GM12878 (cell line): ENCODE results near the gene SLC31A2. TPM values are rescaled to one million over a fixed set of nuclear protein-coding genes. Genes with fewer than 3 reads are reported as not detected.

Source experiments
- ATAC-seq: fragments of 200-7000 bp; cut with Tn5 transposase; 3 replicates; pipeline ENCODE4 v1.9.1; 2020; ENCODE audit warnings: mild to moderate bottlenecking, moderate library complexity
- BruUV-seq: library from RNA; stranded (reverse); fragments of 400-500 nt; replicated peaks from 2 replicates; lab custom pipeline; 2021; lab: Mats Ljungman, UMichigan
- CTCF ChIA-PET: fragments of 300-600 bp; sonication (Branson Sonifier 250); formaldehyde crosslinking; extraction: SDS; loops from one replicate; lab custom pipeline; 2021; ENCODE audit warnings: inconsistent platforms; lab: Yijun Ruan, JAX
- POLR2A ChIA-PET: fragments of 350-600 bp; formaldehyde crosslinking; extraction: SDS; loops from one replicate; lab custom pipeline; 2021; ENCODE audit warnings: inconsistent platforms; lab: Charles Lee
- RAD21 ChIA-PET: fragments of 300-600 bp; sonication (Branson Sonifier 250); formaldehyde crosslinking; loops from one replicate; lab custom pipeline; 2023; ENCODE audit warnings: antibody characterized with exemption; ENCODE audit not compliant: unreplicated experiment; lab: Charles Lee
- SMC1A ChIA-PET: fragments of 300-600 bp; sonication (Branson Sonifier 250); formaldehyde crosslinking; loops from one replicate; lab custom pipeline; 2023; ENCODE audit not compliant: unreplicated experiment, uncharacterized antibody; lab: Charles Lee
- DNase-seq: peaks from one replicate; pipeline ENCODE4 v3.0.0-alpha.2; 2011; ENCODE audit warnings: low read depth, low spot score
- FAIRE-seq: peaks from 3 replicates; lab custom pipeline; 2011; peaks lifted over from hg19 to GRCh38; lab: Jason Lieb, UNC
- H2AFZ ChIP-seq: 2 replicates; pipeline ENCODE4 v1.6.0; 2011; ENCODE audit warnings: low read depth, low read length, control low read depth; ENCODE audit not compliant: control insufficient read depth
- H3K27ac ChIP-seq: 2 replicates; pipeline ENCODE4 v1.5.1; 2011; ENCODE audit warnings: control low read depth; ENCODE audit not compliant: control insufficient read depth, insufficient read depth
- H3K27me3 ChIP-seq, 2 experiments: replicated peaks in 1 of 2; 2 replicates each; pipeline versions ENCODE4 v1.6.0 to v1.6.1; 2011; ENCODE audit warnings: low read length in 1 of 2; ENCODE audit not compliant: control insufficient read depth in 2 of 2, insufficient read depth in 2 of 2
- H3K36me3 ChIP-seq, 2 experiments: 2 replicates each; pipeline ENCODE4 v1.5.1; 2011; ENCODE audit warnings: low read length in 1 of 2; ENCODE audit not compliant: control insufficient read depth in 2 of 2, insufficient read depth in 2 of 2
- H3K4me1 ChIP-seq: 2 replicates; pipeline ENCODE4 v1.6.1; 2011; ENCODE audit warnings: mild to moderate bottlenecking, low read length, moderate library complexity, mixed read lengths; ENCODE audit not compliant: control insufficient read depth, insufficient read depth
- H3K4me2 ChIP-seq: 2 replicates; pipeline ENCODE4 v1.6.0; 2011; ENCODE audit warnings: control low read depth; ENCODE audit not compliant: control insufficient read depth, insufficient read depth
- H3K4me3 ChIP-seq: fragments of 200-600 bp; sonication (generic); 2 replicates; pipeline ENCODE4 v1.5.1; 2016
- H3K79me2 ChIP-seq: 2 replicates; pipeline ENCODE4 v1.6.0; 2011; ENCODE audit warnings: low read length; ENCODE audit not compliant: control insufficient read depth, insufficient read depth
- H3K9ac ChIP-seq: 2 replicates; pipeline ENCODE4 v1.8.0; 2011; ENCODE audit warnings: low read length, control low read depth, mixed read lengths; ENCODE audit not compliant: control insufficient read depth, insufficient read depth
- H3K9me3 ChIP-seq: replicated peaks from 3 replicates; pipeline ENCODE4 v1.5.1; 2011; ENCODE audit warnings: mild to moderate bottlenecking, low read length; ENCODE audit not compliant: control insufficient read depth, insufficient read depth
- H4K20me1 ChIP-seq: 2 replicates; pipeline ENCODE4 v1.6.0; 2011; ENCODE audit not compliant: control insufficient read depth, insufficient read depth
- CHD2 ChIP-seq: IDR thresholded peaks from 2 replicates; pipeline ENCODE4 v1.6.1; 2011; ENCODE audit warnings: low read depth, low read length, improper control_type of control experiment, borderline replicate concordance
- EP300 ChIP-seq, 2 experiments: fragments of 150-350 bp in 1 of 2; IDR thresholded peaks; 2 replicates each; pipeline ENCODE4 v1.6.1; 2011 to 2012; ENCODE audit warnings: low read depth in 2 of 2, low read length in 2 of 2, borderline replicate concordance in 1 of 2, improper control_type of control experiment in 1 of 2, inconsistent platforms in 1 of 2; ENCODE audit not compliant: control insufficient read depth in 1 of 2
- ZBED1 ChIP-seq: IDR thresholded peaks from 2 replicates; pipeline ENCODE4 v1.6.1; 2016; ENCODE audit warnings: borderline replicate concordance
- WGBS: methylation state at CpG from one replicate; pipeline ENCODE4 v1.1.6; 2016; ENCODE audit warnings: low lambda C conversion rate; ENCODE audit not compliant: insufficient replicate concordance, insufficient coverage; ENCODE audit errors: missing lambda C conversion rate; 5-methylcytosine and 5-hydroxymethylcytosine counted together
- in situ Hi-C: fragments of 300-500 bp; cut with MboI; formaldehyde crosslinking; loops from 9 replicates; pipeline ENCODE4 v1.14.3; 2018; ENCODE audit warnings: mixed read lengths
- intact Hi-C: fragments of 100-400 bp; cut with micrococcal nuclease; formaldehyde crosslinking; loops from one replicate; pipeline ENCODE4 v1.14.2; 2022; ENCODE audit not compliant: unreplicated experiment
- polyA plus RNA-seq, 11 experiments: library from polyadenylated mRNA; depleted of rRNA in 4 of 11; unstranded in 6 of 11; stranded (reverse) in 5 of 11; fragments of >200 nt; fragmentation: Nextera tagmentation in 4 of 11; fragmentation: Illumina TruSeq in 1 of 11; extraction: Ambion mirVana in 4 of 11; extraction: Trizol in 1 of 11; gene quantifications; 1 replicate in 1 of 11; 2 replicates in 10 of 11; pipeline versions ENCODE4 v1.2.1 to v1.2.3, GENCODE V29; 2011 to 2016; ENCODE audit warnings: inconsistent platforms in 2 of 11, missing spikeins in 2 of 11, low read depth in 1 of 11
- total RNA-seq, 4 experiments: library from RNA; depleted of rRNA in 3 of 4; stranded (reverse); fragments of >200 nt in 3 of 4; fragmentation: Illumina TruSeq in 1 of 4; extraction: Trizol in 1 of 4; gene quantifications; 2 replicates each; pipeline versions ENCODE4 v1.2.1 to v1.2.3, GENCODE V29; 2013 to 2021
- TF ChIP-seq, protein P1 (sequence below): IDR thresholded peaks from 2 replicates; pipeline ENCODE4 v1.6.1; 2012; ENCODE audit warnings: low read depth, low read length, improper control_type of control experiment
- TF ChIP-seq, protein P2 (sequence below), 3 experiments: IDR thresholded peaks in 2 of 3; conservative IDR thresholded peaks in 1 of 3; 2 replicates each; pipeline ENCODE4 v1.5.1; 2011; ENCODE audit warnings: low read depth in 3 of 3, low read length in 3 of 3, mild to moderate bottlenecking in 3 of 3, control low read depth in 2 of 3, moderate library complexity in 2 of 3, inconsistent platforms in 1 of 3, mixed read lengths in 1 of 3; ENCODE audit not compliant: control insufficient read depth in 2 of 3, insufficient read depth in 1 of 3; ENCODE audit errors: extremely low read depth in 1 of 3

SLC31A2 gene
- total and polyA plus RNA-seq, 10 of the 15 experiments (the other 5 are each of a cell fraction or from before 2014, with no cell fraction given), result 0.09 to 1.9 (median 0.93) TPM

DNA sequence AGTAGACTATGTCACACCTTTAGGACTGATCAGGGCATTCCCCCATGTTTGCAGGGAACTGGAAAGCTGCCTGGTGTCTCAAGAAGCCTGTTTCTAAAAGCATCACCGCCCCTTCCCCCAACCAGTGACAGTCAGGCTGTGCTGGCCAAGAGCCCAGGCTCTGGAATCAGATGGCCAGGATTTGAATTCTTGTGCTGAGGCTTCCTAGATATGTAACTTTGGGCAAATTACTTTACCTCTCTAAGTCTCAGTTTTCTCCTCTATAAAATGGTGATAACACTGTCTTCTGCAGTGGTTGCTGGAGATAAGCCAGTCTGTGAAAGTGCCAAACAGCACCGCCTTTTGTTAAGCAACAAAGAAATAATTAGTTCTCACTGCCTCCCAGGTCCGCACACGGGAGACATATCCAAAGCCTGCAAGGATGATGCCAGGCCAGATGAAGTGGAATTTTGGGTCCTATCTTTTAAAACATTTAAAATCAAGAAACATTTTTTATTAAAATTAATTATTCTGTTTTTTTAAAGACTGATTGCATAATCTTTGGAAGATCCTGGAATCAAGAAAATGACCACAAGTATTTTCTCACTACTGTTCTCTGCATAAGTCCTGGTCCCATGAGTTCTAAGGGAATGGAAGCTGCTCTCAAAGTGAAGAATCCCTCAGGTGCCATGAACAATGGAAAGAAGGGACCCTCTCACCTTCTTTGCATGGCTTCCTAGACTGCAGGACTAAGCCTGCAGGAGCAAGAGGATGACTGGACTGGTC is 13.9 kb downstream of the SLC31A2 start:
- Histone ChIP-seq H4K20me1 (no peaks in the 10 kb centered on the region), H3K4me3 (no peak overlapping the region), H3K4me1 (no peaks in the 10 kb centered on the region), H3K9me3 (no peaks in the 10 kb centered on the region), H2AFZ (no peak overlapping the region), H3K36me3 (peaks cover 37 to 61% of the 10 kb centered on the region in 2 experiments)
- ATAC-seq, result no peak
- DNase-seq, result no peak
- WGBS, result 99% methylated on average over 4 of the region's 4 CpGs
- POLR2A ChIA-PET, result no interaction called here
- TF ChIP-seq, protein P1, sequence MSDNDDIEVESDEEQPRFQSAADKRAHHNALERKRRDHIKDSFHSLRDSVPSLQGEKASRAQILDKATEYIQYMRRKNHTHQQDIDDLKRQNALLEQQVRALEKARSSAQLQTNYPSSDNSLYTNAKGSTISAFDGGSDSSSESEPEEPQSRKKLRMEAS, result no peak
- TF ChIP-seq ZBED1, result no peak
- TF ChIP-seq CHD2, result no peak
- TF ChIP-seq, all 136 proteins: peak for 0
- no peaks in the 10 kb centered on the region for H3K27me3 ChIP-seq
- SMC1A ChIA-PET, result no interaction called here
- RAD21 ChIA-PET, result no interaction called here
- no TSS peak for BruUV-seq
- H3K79me2 ChIP-seq, result no peaks in the 10 kb centered on the region
- in situ Hi-C loops (no loop called here), intact Hi-C loops (loop anchor here (10.0 kb wide), 1 partner anchor 1730 kb away; no protein-coding TSS in a partner anchor)
- CTCF ChIA-PET, result no interaction called here
- no peak overlapping the region for H3K4me2 ChIP-seq
- no peak overlapping the region for H3K9ac ChIP-seq
- no peak overlapping the region for H3K27ac ChIP-seq
- no peak for FAIRE-seq

DNA sequence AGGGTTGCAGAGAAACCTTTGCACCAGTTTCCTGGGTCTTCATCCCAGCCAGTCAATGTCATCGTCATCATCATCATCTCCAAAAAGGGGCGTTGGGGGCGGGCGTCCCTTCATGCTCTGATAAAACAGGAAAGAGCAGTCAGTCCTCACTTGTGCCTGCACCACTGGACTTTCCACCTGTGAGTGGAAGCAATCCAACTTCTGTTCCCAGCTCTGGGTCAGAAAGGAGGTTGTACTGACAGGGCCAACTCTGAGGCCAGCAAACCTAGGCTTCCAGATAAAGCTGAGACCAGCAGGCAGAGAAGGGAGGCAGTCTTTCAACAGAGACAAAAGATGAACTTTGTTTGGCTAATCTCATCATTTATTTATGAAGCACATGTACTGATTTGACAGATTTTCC is 15.2 kb downstream of the SLC31A2 start:
- CTCF ChIA-PET, result no interaction called here

More for the DNA sequence above, 15.2 kb downstream of the SLC31A2 start:
- POLR2A ChIA-PET, result no interaction called here
- no peak overlapping the region for H3K9ac ChIP-seq
- TF ChIP-seq EP300 (IDR thresholded peaks at IDR 0.05; ENCODE audit: borderline replicate concordance in 1 of 2, control insufficient read depth in 1 of 2, low read depth in 2 of 2, low read length in 2 of 2), result no peak
- TF ChIP-seq, protein P2, sequence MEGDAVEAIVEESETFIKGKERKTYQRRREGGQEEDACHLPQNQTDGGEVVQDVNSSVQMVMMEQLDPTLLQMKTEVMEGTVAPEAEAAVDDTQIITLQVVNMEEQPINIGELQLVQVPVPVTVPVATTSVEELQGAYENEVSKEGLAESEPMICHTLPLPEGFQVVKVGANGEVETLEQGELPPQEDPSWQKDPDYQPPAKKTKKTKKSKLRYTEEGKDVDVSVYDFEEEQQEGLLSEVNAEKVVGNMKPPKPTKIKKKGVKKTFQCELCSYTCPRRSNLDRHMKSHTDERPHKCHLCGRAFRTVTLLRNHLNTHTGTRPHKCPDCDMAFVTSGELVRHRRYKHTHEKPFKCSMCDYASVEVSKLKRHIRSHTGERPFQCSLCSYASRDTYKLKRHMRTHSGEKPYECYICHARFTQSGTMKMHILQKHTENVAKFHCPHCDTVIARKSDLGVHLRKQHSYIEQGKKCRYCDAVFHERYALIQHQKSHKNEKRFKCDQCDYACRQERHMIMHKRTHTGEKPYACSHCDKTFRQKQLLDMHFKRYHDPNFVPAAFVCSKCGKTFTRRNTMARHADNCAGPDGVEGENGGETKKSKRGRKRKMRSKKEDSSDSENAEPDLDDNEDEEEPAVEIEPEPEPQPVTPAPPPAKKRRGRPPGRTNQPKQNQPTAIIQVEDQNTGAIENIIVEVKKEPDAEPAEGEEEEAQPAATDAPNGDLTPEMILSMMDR (IDR thresholded peaks at IDR 0.05 in 2 of 3, conservative IDR thresholded peaks at IDR 0.05 in 1 of 3; ENCODE audit: control insufficient read depth in 2 of 3, extremely low read depth in 1 of 3, insufficient read depth in 1 of 3, low read depth in 3 of 3, low read length in 3 of 3), result no peak
- TF ChIP-seq, all 136 proteins: peak for 0
- ChIA-PET SMC1A (no interaction called here), RAD21 (no interaction called here)
- intact Hi-C loops, result loop anchor here (10.0 kb wide), 1 partner anchor 1731 kb away; no protein-coding TSS in a partner anchor
- Histone ChIP-seq H3K79me2 (no peaks in the 10 kb centered on the region), H3K36me3 (peaks cover 43 to 71% of the 10 kb centered on the region in 2 experiments), H3K9me3 (no peaks in the 10 kb centered on the region), H3K27ac (no peak overlapping the region), H4K20me1 (no peaks in the 10 kb centered on the region), H3K4me3 (no peak overlapping the region), H3K4me1 (no peaks in the 10 kb centered on the region), H3K4me2 (no peak overlapping the region), H2AFZ (no peak overlapping the region), H3K27me3 (no peaks in the 10 kb centered on the region)
- WGBS, result 97% methylated on average over 4 of the region's 4 CpGs
- FAIRE-seq (no peak), ATAC-seq (no peak), DNase-seq (no peak)
- no TSS peak for BruUV-seq
- in situ Hi-C loops, result no loop called here
